AG08395 (cell line): ENCODE measurements around the gene AGL.
A peak's percentile ranks its signal among the peaks of the same experiment; 100 is the strongest.
"Not testable (repeated sequence)": the region's sequence is repeated elsewhere in the genome, so short reads cannot be mapped to it uniquely, and the experiment has no call there.

Experiments
- DNase-seq: peaks from one replicate; pipeline ENCODE4 v3.0.0; 2012; ENCODE audit warnings: mixed read lengths, low spot score

Gene AGL

GRCh38 chr1:99943223-99943794 is 93.1 kb downstream of the AGL start:
- peak; percentile 22 for DNase-seq

GRCh38 chr1:99944192-99944591 is 94.0 kb downstream of the AGL start:
- DNase-seq = no peak

- no peak for DNase-seq
Observed at GRCh38 chr1:99945174-99945573, 95.0 kb downstream of the AGL start.

GRCh38 chr1:99950486-99950885 is 100.3 kb downstream of the AGL start:
- DNase-seq = no peak

GRCh38 chr1:99952522-99952921 is 102.4 kb downstream of the AGL start:
- no peak for DNase-seq

GRCh38 chr1:99955375-99955774 is 105.2 kb downstream of the AGL start:
- no peak for DNase-seq

- peak; percentile 69 for DNase-seq
Observed at GRCh38 chr1:99956755-99957154, 106.6 kb downstream of the AGL start.

GRCh38 chr1:99957818-99958217 is 107.7 kb downstream of the AGL start:
- DNase-seq = no peak

GRCh38 chr1:99959189-99959705 is 109.1 kb downstream of the AGL start:
- not testable (repeated sequence) for DNase-seq

- DNase-seq = not testable (repeated sequence)
Observed at GRCh38 chr1:99960260-99960659, 110.1 kb downstream of the AGL start.

GRCh38 chr1:99963041-99963795 is 113.1 kb downstream of the AGL start:
- peak; percentile 56 for DNase-seq

- DNase-seq = no peak
Observed at GRCh38 chr1:99964806-99965205, 114.6 kb downstream of the AGL start.

- DNase-seq = no peak
Observed at GRCh38 chr1:99965646-99966375, 115.7 kb downstream of the AGL start.

GRCh38 chr1:99968214-99968613 is 118.1 kb downstream of the AGL start:
- no peak for DNase-seq

- no peak for DNase-seq
Observed at GRCh38 chr1:99969260-99969728, 119.1 kb downstream of the AGL start.

GRCh38 chr1:99969729-99970621 is 119.8 kb downstream of the AGL start, which contains the start of gene SLC35A3:
TSS of gene SLC35A3 (plus strand) at chr1:99969996. CDS start at chr1:99993555, 23,559 bp downstream.
- peak; percentile 88 for DNase-seq

GRCh38 chr1:99970713-99971255 is 120.6 kb downstream of the AGL start:
- no peak for DNase-seq

- not testable (repeated sequence) for DNase-seq
Observed at GRCh38 chr1:99972066-99972465, 121.9 kb downstream of the AGL start.
